ENCODE measurements around the gene CDC7. TPM values are rescaled to one million over a fixed set of nuclear protein-coding genes. Genes with fewer than 3 reads are reported as not detected.
A peak's percentile ranks its signal among the peaks of the same experiment; 100 is the strongest.

The CDC7 gene
- total RNA-seq (2014; rRNA removed; shearing (Covaris generic)) (43.3 and 44.0 TPM in 2 replicates), polyA plus RNA-seq (2016; fragmentation: Nextera tagmentation; extraction: Ambion mirVana) (19.0 and 26.6 TPM in 2 replicates)
- long read RNA-seq, transcript CDC7-201 (12 exons, 3,173 nt) = major isoform, 6 of 17 reads
- long read RNA-seq, partial matches to known transcripts = 2 of 17 reads
- long read RNA-seq, other reads (novel, unspliced or antisense) = 8 of 17 reads

GRCh38 chr1:91500756-91501522 lies at the start of gene CDC7:
Gene CDC7 (plus strand): TSS chr1:91500851. CDS start chr1:91501717, 866 bp downstream.
- Mint-ChIP-seq H3K36me3 (ENCODE audit: low read depth) (peaks cover 17% of the 10 kb centered on the region), H3K27ac (no peak within 1 kb of the TSS), H3K4me3 (no peak within 1 kb of the TSS), H3K4me1 (peaks cover 20% of the 10 kb centered on the region; the same call in 2 of the 3 replicates), H3K9me3 (no peaks in the 10 kb centered on the region), H3K27me3 (ENCODE audit: insufficient read depth, low read depth, poor library complexity) (peaks cover 2% of the 10 kb centered on the region)
- peak within 1 kb of the TSS; percentile 92 for H3K27ac ChIP-seq (ENCODE audit: low read depth)
- H3F3A ChIP-seq (replicated peaks; ENCODE audit: low read depth) = no peaks in the 10 kb centered on the region
- peak within 1 kb of the TSS; percentile 72 for H3K4me2 ChIP-seq
- peaks cover 42% of the 10 kb centered on the region for H3K79me2 ChIP-seq (replicated peaks; ENCODE audit: insufficient read depth)
- H3K36me3 ChIP-seq (ENCODE audit: insufficient read depth) = no peaks in the 10 kb centered on the region
- peak within 1 kb of the TSS; percentile 51 for H3K4me3 ChIP-seq
- TF ChIP-seq CREB1 (CRISPR knock-in tag; IDR thresholded peaks at IDR 0.05; ENCODE audit: low read depth) (no peak; the same call in 1 of the 2 replicates), POLR2AphosphoS5 (IDR thresholded peaks at IDR 0.05; ENCODE audit: low read depth) (peak; percentile 72), CTCF (conservative IDR thresholded peaks at IDR 0.05; ENCODE audit: low read depth in 2 of 2) (peak; percentile 44 to 67), ZNF114 (CRISPR knock-in tag; IDR thresholded peaks at IDR 0.05) (0 out of 2 replicates have a peak, but pooled peaks have one; percentile 8), REST (IDR thresholded peaks at IDR 0.05; ENCODE audit: unreplicated experiment) (no peak), JUNB (IDR thresholded peaks at IDR 0.05; ENCODE audit: unreplicated experiment) (no peak)
- no peaks in the 10 kb centered on the region for H3K27me3 ChIP-seq (ENCODE audit: insufficient read depth)
- peaks cover 32% of the 10 kb centered on the region for H3K4me1 ChIP-seq (ENCODE audit: insufficient read depth)
- H2AFZ ChIP-seq = peak within 1 kb of the TSS; percentile 61; the same call in 1 of the 2 replicates
- peaks cover 8% of the 10 kb centered on the region; the same call in 1 of the 2 replicates for H4K20me1 ChIP-seq (replicated peaks; ENCODE audit: insufficient read depth)
- no peaks in the 10 kb centered on the region for H3K9me2 ChIP-seq (ENCODE audit: insufficient read depth)
- peak; percentile 95 for DNase-seq (ENCODE audit: low spot score)
- peak; percentile 78 for ATAC-seq

GRCh38 chr1:91454136-91454535 lies 46.5 kb upstream of the CDC7 start:
- Mint-ChIP-seq H3K27ac (no peak overlapping the region), H3K9me3 (no peaks in the 10 kb centered on the region), H3K36me3 (ENCODE audit: low read depth) (no peaks in the 10 kb centered on the region), H3K4me3 (no peak overlapping the region), H3K4me1 (no peaks in the 10 kb centered on the region), H3K27me3 (ENCODE audit: insufficient read depth, low read depth, poor library complexity) (no peaks in the 10 kb centered on the region)
- Histone ChIP-seq H3K79me2 (replicated peaks; ENCODE audit: insufficient read depth) (no peaks in the 10 kb centered on the region), H3K27me3 (ENCODE audit: insufficient read depth) (no peaks in the 10 kb centered on the region), H3K4me2 (no peak overlapping the region), H3K9me2 (ENCODE audit: insufficient read depth) (no peaks in the 10 kb centered on the region; the same call in 1 of the 2 replicates), H2AFZ (no peak overlapping the region), H3K4me1 (ENCODE audit: insufficient read depth) (no peaks in the 10 kb centered on the region), H4K20me1 (replicated peaks; ENCODE audit: insufficient read depth) (no peaks in the 10 kb centered on the region), H3F3A (replicated peaks; ENCODE audit: low read depth) (no peaks in the 10 kb centered on the region), H3K4me3 (no peak overlapping the region), H3K36me3 (ENCODE audit: insufficient read depth) (no peaks in the 10 kb centered on the region), H3K27ac (ENCODE audit: low read depth) (no peak overlapping the region)
- DNase-seq (ENCODE audit: low spot score) (no peak), ATAC-seq (no peak)
- no peak for TF ChIP-seq POLR2AphosphoS5 (IDR thresholded peaks at IDR 0.05; ENCODE audit: low read depth)
- no peak for TF ChIP-seq EZH2phosphoT487 (IDR thresholded peaks at IDR 0.05; ENCODE audit: unreplicated experiment)
- TF ChIP-seq JUNB (IDR thresholded peaks at IDR 0.05; ENCODE audit: unreplicated experiment) = no peak
- TF ChIP-seq ZNF114 (CRISPR knock-in tag; IDR thresholded peaks at IDR 0.05) = no peak
- TF ChIP-seq NANOG (IDR thresholded peaks at IDR 0.05; ENCODE audit: borderline replicate concordance) = no peak
- no peak for TF ChIP-seq ZNF331 (CRISPR knock-in tag; IDR thresholded peaks at IDR 0.05; ENCODE audit: low read depth)
